GM19397 (cell line): Measurements from ENCODE around the gene CETN2.
"Not testable (repeated sequence)": the region's sequence is repeated elsewhere in the genome, so short reads cannot be mapped to it uniquely, and the experiment has no call there.

Experiments used
- ATAC-seq: cut with Tn5 transposase; IDR thresholded peaks from one replicate; pipeline ENCODE4 v1.9.1; 2021; ENCODE audit warnings: mild to moderate bottlenecking, moderate library complexity; ENCODE audit not compliant: unreplicated experiment

The CETN2 gene

DNA sequence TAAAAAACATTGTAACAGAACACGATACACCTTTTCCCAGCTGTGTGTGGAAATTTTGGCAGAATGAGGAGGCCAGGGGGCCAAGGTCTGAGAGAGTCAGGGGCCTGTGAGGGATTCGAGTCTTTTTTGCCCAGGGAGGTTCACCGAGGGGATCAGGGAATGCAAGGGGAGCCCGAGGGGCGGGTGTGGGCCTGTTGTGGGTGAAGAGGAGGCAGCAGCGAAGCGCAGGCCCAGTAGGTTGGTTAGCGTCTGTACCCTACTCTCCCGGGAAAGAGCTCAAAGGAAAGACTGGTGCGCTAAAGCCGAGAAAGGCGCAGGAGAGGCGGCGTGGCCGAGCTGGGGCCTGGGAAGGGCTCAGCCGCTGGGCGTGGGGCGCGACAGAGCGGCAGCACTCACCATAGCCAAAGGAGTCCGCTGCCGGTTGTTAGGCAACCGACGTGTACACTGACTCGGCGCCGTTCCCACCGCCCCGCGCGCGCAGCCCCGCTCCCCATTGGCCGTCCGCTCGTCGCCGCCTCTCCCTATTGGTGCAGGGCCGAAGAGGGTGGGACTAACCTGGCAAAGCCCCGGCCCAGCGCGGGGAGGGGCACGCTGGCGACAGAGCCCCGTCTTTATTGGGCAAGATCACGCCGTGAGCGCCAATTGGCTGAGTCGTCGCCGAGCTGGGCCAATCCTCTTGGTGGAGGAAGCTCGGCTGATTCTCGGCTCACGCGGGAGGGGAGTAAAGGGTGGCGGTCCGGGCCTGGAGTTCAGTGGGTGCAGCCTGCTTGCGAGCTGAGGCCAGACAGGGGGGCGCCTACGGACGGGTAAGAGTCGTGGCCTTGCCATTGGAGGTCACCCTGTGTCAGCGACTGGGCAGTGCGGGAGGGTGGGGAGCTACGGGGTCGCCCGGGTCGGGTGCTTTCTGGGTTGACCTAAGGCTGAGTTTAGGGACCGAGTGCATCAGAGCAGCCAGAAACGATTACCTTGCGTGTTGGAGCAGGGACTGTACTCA, at the start of gene CETN2, which contains the start of gene NSDHL:
Gene CETN2 (minus strand): TSS at position 446 of the 994 bp plus-strand sequence. CDS start 47 bp downstream, at position 399.
Gene NSDHL (plus strand): TSS at position 752 of the 994 bp plus-strand sequence. CDS start 15,262 bp downstream, outside the sequence.
- peak; percentile 99 for ATAC-seq

GRCh38 chrX:152878976-152879755, 48.6 kb upstream of the CETN2 start:
- ATAC-seq: no peak

DNA sequence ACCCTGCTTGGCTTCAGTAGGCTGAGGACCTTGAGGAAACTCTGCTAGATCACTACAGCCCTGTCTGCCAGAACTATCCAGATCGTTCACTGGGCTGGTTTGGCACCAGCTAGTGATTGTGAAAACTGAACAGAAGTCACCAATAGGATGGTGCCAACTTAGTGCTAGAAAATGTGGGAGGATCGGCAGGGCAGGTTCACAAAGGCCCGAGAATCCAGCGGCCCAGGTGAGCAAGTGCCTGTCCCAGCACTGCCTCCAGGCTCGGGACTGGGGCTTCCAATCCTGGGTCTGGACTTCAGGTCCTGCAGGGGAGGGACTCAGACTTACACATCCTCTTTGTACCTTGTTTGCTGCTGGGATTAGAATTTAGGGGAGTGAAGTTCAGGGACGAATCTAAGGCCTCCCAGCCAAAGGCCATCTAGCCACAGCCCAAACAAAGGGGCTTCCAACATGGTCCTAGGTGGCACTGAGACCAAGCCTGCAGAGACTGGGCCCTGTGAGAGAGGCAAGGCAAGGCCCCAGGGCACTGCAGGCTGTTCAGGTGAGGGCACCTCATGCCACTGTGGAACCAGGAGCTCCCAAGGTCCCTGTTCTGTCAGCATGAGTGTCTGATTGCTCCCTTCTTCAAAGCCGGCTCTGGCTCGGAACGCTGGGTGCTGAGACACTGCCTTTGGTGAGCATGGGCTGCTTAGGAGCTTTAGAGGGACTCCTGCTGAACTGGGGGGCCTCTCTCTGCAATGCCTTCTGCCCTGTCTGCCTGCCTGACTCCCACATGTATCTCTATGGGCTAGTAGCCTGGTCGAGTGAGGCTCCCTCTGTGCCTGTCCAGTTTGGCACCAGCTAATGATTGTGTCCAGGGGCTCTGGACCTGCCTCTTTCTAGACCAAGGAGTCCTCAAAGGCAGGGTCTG, 46.6 kb upstream of the CETN2 start:
- ATAC-seq: no peak

DNA sequence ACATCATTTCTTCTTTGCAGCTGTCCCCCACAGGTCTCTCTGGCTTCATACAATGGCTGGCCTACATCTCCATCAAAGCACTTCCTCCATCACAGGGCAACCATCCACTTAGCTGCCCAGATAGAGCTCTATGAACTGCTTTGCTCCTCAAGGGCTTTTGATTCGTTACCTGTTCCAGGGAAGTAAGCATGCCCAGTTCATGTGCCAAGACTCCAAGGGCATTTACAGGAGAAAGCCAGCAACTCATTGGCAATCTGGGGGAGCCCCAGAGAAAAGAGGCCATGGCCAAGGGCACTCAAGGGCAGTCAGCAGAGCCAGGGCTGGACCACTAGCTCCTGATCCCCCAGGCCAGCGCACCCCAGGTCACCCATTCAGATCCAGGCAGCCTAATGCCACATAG, 42.8 kb upstream of the CETN2 start:
- ATAC-seq: no peak

- no peak for ATAC-seq
Measured at GRCh38 chrX:152872522-152872921, 42.0 kb upstream of the CETN2 start.

DNA sequence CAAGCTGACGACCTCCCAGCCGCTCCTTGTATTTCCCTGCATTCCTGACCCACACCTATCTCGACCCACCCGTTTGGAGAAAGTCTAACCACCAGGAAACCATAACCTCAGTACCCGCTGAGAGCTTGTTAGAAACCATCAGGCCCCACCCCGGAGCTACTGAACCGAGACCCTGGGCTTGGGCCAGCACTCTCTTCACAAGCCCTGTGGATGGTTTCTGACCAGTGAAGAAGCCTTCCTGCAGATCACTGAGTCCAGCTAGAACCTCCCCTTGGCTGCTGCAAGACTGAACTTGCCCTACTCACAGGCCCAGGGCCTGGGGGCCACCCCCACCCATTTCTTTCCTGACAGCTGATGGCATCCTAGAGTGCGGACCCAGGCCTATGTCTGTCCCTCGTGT, 40.7 kb upstream of the CETN2 start:
- ATAC-seq: no peak

DNA sequence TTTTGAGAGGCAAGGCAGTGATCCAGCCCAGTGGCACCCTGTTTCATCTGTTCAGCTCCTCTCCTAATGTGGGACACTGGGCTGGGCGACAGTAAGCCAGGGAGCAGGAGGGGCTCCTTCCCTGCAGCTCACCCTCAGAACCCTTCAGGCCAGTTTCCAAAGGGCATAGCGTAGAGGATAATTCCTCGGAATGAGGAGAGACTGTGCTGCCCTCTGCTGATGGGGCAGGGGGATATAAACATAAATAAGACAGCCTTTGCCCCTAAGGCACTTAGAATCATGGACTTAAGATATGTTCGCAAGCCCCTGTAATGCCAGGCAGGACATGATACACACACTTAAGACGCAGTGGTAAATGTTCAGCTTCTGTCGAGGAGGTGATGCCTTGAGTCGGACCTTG, 39.4 kb upstream of the CETN2 start:
- no peak for ATAC-seq

DNA sequence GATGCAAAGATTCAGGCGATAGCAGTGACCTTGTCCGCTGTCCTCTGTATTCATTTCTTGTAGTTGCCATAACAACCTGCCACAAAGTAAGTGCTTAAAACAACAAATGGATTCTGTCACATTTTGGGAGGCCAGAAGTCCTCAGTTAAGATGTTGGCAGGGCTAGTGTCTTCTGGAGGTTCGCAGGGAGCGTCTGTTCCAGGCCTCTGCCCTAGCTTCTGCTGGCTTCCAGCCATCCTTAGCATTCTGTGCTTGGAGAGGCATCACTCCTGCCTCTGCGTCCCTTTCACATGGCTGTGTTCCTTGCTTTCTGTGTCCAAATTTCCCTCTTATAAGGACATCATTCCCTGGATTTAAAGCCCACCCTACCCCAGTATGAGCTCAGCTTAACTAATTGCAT, 35.8 kb upstream of the CETN2 start:
- ATAC-seq: no peak

DNA sequence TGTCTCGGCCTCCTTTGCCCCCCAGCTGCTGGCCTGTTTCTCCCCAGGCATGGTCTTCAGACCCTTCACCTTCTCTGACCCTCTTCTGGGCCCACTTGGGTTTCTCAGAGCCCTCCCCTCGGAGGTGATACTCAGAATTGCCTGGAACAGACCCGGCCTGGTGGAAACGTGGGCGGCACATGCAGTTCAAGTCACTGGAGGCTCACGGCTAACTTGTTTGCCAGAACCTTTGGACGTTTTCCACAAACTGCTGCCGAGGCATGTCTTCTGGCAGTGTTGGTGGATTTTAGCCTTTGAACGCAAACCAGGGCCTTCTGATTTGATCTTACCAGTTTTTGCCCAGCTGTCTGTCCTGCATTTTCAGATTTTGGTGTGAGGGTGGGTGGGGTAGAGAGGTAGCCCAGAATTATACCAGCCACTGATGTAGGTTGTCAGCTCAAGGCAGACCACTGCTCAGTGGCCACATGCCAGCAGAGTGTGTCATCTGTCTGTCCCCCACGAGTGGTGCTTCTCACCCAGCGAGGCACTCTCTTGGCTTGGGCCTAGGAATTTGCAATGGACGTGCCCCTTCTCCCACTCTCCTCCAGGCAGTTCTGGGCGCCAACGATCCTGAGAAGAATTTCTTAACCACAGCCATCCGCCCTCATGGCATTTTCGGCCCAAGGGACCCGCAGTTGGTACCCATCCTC, 34.8 kb upstream of the CETN2 start:
- no peak for ATAC-seq

DNA sequence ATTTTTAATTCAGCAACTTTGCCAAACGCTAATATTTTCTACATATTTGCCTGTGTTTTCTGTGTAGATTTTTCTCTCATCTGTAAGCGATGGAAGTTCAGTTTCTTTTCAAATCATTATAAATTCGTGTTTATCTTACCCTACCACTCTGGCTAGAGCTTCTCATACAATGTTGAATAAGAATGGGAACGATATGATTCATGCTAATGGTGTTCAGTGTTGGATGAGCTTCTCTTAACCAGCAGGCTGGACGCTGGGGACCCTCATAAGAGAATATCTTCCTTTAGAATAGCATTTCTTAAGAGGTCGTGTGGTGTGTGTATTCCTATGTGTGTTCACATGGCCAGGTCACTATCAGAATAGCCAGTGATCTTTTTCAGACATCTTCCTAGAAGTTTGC, 31.3 kb upstream of the CETN2 start:
- no peak for ATAC-seq

DNA sequence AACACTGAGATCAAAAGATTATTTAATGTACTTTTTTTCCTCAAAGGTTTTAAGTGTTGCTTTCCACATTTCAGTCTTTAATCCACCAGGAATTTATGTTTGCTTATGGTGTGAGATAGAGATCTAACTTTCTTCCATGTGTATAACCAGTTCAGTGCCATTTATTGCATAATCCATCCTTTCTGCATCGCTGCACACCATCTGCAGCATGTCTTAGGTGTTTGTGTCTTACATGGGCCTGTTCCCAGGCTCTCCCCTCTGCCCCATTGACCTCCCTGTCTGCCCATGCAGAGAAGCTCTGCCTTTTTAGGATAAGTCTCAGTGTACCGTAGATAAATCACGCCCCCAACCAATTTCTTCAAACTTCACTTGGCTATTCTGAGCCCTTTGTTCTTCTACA, 30.6 kb upstream of the CETN2 start:
- no peak for ATAC-seq

DNA sequence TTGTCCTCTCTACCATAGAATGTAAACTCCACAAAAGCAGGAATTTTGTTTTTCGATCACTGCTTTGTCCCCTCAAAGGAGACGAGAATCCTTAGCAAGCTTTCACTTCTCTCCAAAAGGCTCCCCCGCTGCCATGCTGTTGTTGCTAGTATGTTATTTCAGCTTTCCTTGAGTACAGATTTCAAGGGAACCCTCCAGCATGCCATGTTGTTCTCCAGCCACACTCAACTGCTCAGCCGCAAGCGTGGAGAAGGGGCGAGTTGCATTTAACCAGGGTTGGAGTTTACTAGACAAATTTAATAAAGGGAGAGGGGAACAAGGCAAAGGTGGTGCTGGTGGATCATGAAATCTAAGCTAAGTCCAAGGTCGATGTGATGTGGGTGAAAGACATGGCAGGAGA, 23.4 kb upstream of the CETN2 start:
- no peak for ATAC-seq

DNA sequence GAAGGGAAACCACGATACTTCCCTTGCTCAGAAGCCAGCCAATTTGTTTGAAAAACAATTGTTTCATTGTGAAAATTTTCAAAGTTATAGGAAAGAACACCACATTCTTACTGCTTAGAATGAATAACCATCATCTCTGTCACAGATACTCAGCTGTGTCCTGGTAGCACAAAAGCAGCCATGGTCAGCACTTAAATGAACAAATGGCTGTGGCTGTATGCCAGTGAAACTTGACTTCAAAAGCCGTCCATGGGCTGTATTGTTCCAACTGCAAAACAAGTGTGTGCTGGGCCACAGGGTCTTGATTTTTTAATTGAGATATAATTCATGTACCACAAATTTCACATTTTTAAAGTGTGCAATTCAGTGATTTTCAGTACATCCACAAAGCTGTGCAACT, 19.9 kb upstream of the CETN2 start:
- ATAC-seq: no peak

DNA sequence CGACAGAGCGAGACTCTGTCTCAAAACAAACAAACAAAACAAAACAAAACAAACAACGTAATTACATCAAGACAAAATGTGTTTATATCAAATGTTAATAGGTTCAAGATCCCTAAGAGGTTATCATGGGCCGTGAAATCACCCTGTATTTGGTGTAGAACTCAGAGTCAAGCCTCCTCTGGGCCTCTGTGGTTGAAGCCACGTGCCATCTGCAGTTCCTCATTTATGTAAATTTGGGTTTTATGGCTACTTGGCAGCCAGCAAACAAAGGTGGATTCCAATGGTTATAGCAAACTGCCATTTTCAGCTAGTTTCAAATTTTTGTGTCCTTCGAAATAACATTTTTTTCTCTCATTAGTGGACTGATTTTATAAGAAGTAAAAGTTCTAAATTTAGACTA, 16.7 kb upstream of the CETN2 start:
- ATAC-seq: no peak

GRCh38 chrX:152845618-152846240, 15.2 kb upstream of the CETN2 start:
- no peak for ATAC-seq

DNA sequence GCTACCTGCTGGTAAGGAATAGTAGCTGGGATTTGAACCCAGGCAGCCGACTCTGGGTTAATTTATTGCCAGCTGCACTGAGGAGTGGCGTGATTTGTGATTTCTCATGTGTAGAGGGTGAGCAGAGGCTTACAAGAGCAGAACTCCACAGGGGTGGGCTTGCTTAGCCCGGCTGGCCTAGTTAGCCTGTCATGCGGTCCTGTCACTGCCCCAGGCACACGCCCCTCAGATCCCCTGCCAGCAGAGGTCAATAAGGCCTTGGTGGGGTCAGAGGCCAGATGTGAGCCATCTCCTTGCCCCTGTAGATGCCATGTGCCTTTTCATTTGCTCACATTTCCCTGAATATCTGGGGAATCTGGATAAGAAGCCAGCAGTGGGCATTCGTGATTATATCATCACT, 13.7 kb upstream of the CETN2 start:
- ATAC-seq: no peak

- no peak for ATAC-seq
Measured at GRCh38 chrX:152843852-152844251, 13.3 kb upstream of the CETN2 start.

GRCh38 chrX:152842772-152843338, 12.3 kb upstream of the CETN2 start:
- no peak for ATAC-seq

GRCh38 chrX:152835470-152835869, 4.9 kb upstream of the CETN2 start:
- not testable (repeated sequence) for ATAC-seq
